Activated CD8-positive, alpha-beta memory T cell treated with anti-CD3 and anti-CD28 coated beads for 24 hours (primary cell): ENCODE results near the gene ZBTB22.
"Not testable (repeated sequence)": the region's sequence is repeated elsewhere in the genome, so short reads cannot be mapped to it uniquely, and the experiment has no call there.

Source experiments
- DNase-seq: peaks from one replicate; pipeline ENCODE4 v3.0.0-alpha.2; 2020

Gene ZBTB22

GRCh38 chr6:33298773-33299236, 18.7 kb downstream of the ZBTB22 start, which contains the start of gene RGL2:
Gene RGL2 (minus strand): TSS chr6:33298942. CDS start chr6:33298610, 332 bp downstream.
- DNase-seq, result no peak

DNA sequence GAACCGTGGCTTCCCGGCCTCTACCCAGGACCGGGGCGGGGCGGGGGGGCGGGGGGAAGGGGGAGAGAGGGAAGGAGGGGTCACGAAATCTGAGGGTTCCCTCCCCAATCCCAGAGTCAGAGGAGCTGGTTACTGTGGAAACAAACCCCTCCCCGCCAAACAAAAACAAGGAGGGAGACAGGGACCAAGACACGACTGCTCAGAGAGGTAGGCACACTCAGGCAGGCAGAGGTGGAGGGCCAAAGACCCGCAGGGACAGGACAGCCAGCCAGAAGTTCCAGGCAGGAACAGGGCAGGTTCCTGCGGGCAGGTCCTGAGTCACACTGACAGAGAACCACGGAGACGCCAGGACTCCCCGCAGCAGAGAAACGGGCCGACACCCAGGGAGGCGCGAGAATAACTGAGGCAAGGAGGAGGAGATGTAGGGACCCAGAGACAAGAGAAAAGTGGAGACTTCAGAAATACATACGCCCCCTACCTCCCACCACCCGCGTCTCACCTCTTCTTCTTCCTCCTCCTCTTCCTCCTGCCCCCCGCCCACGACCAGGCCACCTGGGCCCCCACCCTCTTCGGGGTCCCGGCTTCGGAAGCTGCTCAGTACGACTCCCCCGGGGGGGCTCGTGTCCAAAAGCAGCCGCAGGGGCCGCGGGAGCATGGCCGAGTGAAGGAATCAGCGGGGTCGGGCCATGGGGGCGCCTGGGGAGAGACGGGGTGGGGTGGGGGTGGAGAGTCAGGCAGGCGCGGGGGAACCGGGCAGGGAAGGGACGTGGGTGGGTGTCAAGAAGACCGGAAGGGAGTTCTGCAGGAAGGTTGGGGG, 19.4 kb downstream of the ZBTB22 start:
- DNase-seq, result peak; percentile 80

DNA sequence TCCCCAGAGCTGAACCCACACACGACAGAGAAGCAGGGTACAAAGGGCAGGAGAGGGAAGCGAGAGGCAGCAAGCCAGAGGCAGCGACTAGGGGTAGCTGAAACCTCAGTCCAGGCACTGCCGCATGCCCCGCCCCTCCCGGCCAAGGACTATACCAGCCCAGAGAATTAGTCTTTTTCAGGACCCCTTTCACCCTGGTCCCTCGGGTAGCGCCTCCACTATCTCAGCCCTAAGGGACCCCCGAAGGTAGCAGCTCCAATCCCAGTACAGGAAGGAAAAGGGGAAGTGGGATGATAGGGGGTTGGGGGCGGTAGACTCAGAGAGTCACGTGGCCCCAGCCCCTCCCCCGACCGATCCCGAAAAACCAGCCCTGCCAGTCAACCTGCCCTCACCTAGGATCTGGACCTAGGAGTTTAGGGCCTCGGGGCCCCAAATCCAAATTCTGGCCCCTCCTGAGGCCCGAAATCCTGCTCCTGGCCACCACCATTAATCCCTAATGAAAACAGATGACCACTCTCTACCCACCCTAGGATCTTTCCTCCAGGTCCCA, 20.1 kb downstream of the ZBTB22 start:
- no peak for DNase-seq

DNA sequence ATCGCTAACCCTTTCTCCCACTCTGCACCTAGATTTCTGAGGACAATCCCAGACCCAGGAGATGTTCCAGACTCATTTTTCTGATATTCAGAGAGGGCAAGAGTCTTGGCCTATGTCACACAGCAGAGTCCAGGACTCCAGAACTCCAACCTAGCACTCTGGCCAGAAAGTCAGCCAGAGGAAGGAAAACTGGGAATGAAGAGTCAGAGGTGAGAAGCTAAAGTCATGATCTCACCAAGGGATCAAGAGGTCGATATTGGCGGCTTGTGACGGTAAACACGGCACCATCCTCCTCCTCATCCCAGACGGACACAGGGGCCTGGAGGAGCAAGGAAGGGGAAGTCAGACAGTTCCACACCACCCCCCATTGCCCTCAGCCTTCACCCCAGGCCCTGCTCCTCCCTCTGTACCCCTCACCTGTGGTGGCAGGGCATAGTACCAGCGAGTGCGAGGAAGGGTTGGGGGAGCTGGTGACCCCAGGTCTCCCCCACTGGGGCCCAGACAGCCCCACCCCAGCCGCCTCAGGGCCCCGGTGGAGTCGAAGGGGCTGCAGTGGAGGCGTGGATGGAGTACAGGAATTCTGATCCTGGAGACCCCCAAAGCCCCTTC, 20.6 kb downstream of the ZBTB22 start:
- DNase-seq, result no peak

GRCh38 chr6:33295621-33296369, 21.7 kb downstream of the ZBTB22 start:
- DNase-seq, result no peak

DNA sequence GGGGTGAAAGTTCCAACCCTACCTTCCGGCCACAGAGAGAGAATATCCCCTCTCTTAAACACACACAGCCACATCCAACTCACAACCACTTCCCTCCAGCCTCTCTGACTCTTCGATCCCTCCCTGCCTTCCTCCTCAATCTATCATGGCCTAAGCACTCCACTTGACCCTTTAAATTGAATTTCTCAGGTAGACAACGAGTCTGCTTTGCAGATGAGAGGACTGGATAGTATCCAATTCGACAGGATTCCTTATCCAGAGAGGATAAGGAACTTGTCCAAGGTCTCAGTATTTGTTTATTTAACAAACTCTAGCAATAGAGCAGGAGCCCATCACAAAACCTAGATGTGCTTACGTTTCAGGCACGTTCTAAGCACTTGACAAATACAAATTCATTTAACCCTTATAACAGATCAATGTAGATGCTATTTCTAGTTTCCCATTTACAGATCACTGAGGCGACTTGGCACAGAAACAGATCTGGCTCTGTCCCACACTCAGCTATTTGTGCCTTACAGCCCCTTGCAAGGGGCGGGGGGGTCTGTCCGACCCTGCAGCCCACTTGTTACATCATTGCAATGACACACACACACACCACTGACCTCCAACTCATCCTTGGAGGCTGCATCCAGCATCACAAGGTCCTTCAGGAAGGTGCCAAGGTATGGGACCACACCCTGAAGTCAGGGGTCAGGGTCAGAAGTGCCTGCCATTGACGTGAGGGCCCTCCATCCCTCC, 23.3 kb downstream of the ZBTB22 start:
- DNase-seq, result no peak

DNA sequence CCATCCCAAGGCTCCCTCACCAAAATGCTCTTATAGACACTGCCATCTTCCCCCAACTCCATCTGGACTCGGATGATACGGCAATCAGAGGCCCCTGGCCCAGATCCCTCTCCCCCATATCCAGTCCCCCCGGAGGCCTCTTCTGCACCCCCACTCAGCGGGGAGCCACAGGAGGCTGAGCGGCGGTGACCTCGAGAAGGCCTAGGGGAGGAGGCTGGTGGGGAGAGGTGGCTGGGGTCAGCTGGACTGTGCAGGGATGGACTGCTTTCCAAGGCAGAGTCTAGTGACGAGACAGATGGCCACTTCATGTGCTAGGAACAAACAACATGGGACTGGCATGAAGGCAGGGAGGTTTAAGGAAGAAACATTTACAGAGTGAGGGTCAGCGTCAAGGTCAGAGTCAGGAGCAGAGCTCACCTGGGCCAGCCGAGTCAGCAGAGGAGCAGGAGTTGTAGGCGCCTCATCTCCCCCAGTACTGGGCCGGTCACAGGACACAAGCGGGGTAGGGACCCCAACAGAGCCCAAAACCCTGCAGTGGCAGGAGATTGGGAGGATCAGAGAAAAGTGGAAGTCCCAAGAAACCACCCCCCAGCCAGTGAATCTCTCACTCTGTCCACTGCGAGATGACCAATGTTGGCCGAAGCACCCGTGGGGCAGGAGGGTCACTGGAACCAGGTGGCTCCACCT, 24.4 kb downstream of the ZBTB22 start:
- no peak for DNase-seq

DNA sequence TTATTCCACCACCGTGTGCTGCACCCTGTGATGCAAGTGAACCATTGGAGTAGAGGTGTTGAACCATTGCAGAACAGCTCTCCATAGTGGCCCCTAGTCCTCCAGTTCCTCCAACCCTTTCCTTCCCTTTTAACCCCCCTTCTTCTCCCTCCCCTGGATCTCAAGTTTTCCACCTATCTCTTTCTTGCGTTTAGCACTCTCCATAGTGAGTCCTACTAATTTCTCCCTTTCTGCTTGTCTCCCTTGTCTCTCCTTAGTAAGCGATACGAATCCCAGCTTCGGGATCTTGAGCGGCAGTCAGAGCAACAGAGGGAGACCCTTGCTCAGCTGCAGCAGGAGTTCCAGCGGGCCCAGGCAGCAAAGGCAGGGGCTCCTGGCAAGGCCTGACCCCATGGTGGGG, 27.1 kb downstream of the ZBTB22 start:
- DNase-seq, result no peak

- DNase-seq, result no peak
Measured at GRCh38 chr6:33289784-33290315, 27.7 kb downstream of the ZBTB22 start.

DNA sequence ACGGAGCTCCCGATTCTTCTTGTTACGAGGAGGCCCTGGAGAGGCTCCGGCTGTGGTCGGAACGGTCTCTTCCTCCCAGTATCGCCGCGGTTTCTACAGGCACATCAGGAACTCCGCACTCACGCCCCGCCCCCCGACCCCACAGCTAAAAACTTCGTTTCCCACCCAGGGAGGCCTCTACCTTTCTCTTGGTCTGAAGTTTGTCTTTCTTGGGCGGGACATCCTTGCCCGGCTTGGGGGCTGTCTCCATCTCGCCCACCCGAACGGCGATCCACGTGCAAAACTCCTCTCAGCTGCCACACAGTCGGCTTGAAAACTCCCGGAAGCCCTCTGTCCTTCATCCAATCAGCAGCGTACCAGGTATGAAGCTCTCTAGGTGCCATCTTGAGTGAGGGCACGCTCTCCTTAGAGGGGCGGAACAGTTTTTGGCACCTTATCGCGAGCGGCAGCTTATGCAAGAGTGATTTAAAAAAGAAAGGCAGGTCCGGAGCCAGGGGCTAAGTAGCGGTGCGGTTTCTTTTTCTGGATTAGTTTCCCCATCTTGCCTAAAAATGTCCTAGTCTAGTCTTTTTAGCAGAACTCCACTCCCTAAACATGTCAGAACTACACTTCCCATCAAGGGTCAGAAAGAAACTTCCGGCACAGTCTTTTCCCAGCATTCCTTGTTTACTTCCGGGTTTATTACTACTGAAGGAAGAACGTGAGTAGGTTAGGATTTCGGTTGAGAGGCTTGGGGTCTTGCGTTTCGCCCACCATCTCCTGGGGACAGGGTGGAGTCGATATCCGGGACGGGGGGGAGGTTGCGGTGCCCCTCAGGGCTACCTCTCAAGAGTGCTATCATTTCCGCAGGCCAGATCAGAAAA, 28.4 kb downstream of the ZBTB22 start, which contains the start of the genes PFDN6 and WDR46:
TSS of gene PFDN6 (plus strand) at position 681 of the 863 bp plus-strand sequence. CDS start 256 bp downstream, outside the sequence.
TSS of gene WDR46 (minus strand) at position 319 of the 863 bp plus-strand sequence. CDS start at position 250, 69 bp downstream.
- DNase-seq, result peak; percentile 90

- no peak for DNase-seq
Measured at GRCh38 chr6:33288141-33288920, 29.2 kb downstream of the ZBTB22 start.

DNA sequence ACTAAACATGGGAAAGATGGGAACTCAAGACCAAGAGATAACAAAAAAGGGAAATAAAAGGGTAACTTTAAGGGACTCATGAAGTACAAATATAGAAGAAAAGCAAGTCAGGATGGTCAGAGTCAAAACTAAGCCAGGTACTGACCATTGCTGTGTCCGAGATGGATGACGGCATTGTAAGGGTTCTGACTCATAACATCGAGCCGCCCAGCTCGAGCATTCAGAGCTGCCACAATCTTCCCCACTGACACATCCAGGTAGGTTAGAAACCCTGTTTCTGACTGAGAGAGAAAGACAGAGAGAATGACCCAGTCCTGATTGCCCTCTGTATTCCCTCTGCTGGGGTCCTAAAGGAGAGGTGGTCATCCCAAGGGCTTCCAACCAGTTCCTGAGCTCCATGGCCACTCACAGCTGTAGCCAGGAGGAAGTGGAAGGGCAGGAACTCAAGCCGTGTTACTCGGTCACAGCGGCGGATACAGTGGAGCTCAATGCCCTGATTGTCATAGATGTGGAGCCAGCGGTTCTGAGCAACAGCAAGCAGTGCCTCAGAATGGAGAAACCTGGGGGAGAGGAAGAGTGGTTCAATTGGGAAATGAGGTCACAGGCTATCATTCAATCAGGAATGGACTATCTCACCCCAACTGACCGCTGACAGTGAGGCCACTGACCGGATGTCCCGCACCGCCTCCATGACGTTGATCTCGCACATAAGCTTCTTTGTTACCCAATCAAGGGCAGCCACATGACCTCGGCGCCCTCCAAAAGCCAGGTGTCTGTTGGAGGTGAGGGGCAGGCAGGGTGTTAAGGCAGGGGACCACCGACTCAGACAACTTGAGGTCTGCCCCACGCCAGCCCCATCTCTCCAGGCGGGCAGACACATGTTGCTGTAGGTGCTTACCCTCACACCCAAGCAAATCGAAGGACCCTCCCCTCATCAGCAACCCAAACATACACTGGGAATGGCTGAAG, 30.3 kb downstream of the ZBTB22 start:
- DNase-seq, result no peak

DNA sequence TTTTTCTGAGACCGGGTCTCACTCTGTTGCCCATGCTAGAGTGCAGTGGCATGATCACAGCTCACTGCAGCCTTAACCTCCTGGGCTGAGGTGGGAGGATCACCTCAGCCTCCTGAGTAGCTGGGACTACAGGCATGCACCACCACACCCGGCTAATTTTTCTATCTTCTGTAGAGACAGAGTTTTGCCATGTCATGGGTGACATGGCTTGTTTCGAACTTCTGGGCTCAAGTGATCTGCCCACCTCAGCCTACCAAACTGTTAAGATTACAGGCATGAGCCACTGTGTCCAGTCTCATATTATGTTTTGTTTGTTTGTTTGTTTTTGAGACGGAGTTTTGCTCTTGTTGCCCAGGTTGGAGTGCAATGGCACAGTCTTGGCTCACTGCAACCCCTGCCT, 32.3 kb downstream of the ZBTB22 start:
- DNase-seq, result not testable (repeated sequence)

GRCh38 chr6:33280539-33280938, 37.0 kb downstream of the ZBTB22 start:
- no peak for DNase-seq

- no peak for DNase-seq
Measured at GRCh38 chr6:33279971-33280511, 37.5 kb downstream of the ZBTB22 start.

DNA sequence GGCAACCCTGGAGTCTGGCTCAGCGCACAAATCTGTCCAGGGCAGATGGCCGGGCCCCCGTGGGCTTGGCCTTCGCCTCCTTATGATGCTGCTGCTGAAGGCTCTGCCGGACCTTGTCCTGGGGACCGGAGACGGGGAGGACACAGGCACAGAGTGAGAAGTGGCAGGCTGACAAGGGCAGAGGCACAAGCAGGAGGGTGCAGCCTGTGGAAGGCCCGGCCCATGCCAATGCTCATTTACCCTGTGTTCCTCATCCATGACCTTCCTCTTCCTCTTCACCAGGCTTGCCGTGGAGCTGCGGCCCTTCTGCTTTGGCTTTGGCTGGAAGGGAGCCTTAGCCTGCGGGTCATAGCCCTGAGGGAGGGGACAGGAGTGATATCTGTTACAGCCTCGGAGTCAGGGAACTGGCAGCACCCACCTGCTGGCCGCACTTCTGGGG, 38.3 kb downstream of the ZBTB22 start:
- DNase-seq, result no peak

- no peak for DNase-seq
Measured at GRCh38 chr6:33278810-33279209, 38.7 kb downstream of the ZBTB22 start.

DNA sequence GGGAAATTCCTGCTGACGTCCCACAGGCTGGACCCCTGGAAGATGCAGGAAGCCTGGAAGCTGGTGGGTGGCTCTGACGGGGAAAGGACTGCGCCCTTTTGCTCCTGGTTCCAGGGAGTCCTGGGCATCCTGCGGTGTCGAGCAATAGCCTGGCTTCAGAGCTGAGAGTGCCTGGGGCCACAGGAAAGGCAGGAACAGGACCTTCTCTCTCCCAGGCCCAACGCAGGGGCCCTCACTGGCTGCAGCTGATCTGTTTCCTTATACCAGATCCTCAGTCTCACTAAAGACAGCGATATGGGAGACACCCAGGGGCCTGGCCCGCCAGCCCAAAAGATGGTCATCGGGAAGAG, 39.2 kb downstream of the ZBTB22 start:
- no peak for DNase-seq
